ENCODE results near the gene UCK2.

UCK2 gene

DNA sequence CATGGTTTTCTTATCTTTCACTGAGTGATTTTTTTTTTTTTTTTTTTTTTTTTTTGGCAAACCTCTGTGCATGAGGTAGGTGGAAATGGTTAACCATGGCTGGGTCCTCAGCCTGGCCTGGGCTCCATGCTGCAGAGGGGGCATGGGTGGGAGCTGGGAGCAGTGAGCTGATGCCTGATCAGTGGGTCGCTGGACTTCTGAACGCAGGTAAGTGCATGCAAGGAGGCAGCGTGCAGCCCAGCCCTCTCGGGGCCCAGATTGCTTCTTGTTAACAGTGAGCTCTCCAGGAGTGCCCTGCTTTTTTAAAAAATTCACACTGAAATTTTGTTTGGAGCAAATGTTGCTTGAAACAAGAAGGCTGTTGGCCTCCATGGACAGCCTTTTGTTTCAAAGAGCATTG, 75.2 kb downstream of the UCK2 start:
- H3K9ac ChIP-seq (ENCODE audit: low read length), result no peak overlapping the region
- H2AFZ ChIP-seq (ENCODE audit: low read length), result no peak overlapping the region
- H3K27ac ChIP-seq (ENCODE audit: low read depth, low read length, poor library complexity, severe bottlenecking), result no peak overlapping the region
- no peak overlapping the region for H3K4me2 ChIP-seq (ENCODE audit: low read length)
- H3K4me1 ChIP-seq (ENCODE audit: insufficient read depth, low read length, severe bottlenecking), result no peaks in the 10 kb centered on the region
- H3K79me2 ChIP-seq (ENCODE audit: insufficient read depth, low read length), result no peaks in the 10 kb centered on the region
- peaks cover 78% of the 10 kb centered on the region for H3K36me3 ChIP-seq (ENCODE audit: insufficient read depth, low read length)
- H3K4me3 ChIP-seq (ENCODE audit: low read depth, low read length, poor library complexity, severe bottlenecking), result no peak overlapping the region
- no peaks in the 10 kb centered on the region for H3K9me2 ChIP-seq (ENCODE audit: low read depth, low read length)
- no peaks in the 10 kb centered on the region for H3K9me3 ChIP-seq (ENCODE audit: low read length)
- H3K27me3 ChIP-seq (ENCODE audit: insufficient read depth, low read length), result no peaks in the 10 kb centered on the region
- TF ChIP-seq EZH2 (IDR thresholded peaks at IDR 0.05; ENCODE audit: borderline replicate concordance, low read length), result no peak
- no peak for TF ChIP-seq CTCF (IDR thresholded peaks at IDR 0.05; ENCODE audit: low read length)
- H4K20me1 ChIP-seq (ENCODE audit: insufficient read depth, low read length), result no peaks in the 10 kb centered on the region
- H3F3A ChIP-seq (ENCODE audit: insufficient read depth, low read length), result no peaks in the 10 kb centered on the region

GRCh38 chr1:165903672-165904071, 76.3 kb downstream of the UCK2 start:
- H3K9me2 ChIP-seq (ENCODE audit: low read depth, low read length), result no peaks in the 10 kb centered on the region
- H3K4me3 ChIP-seq (ENCODE audit: low read depth, low read length, poor library complexity, severe bottlenecking), result no peak overlapping the region
- TF ChIP-seq CTCF (IDR thresholded peaks at IDR 0.05; ENCODE audit: low read length) (no peak), EZH2 (IDR thresholded peaks at IDR 0.05; ENCODE audit: borderline replicate concordance, low read length) (no peak)
- H4K20me1 ChIP-seq (ENCODE audit: insufficient read depth, low read length), result no peaks in the 10 kb centered on the region
- no peaks in the 10 kb centered on the region for H3F3A ChIP-seq (ENCODE audit: insufficient read depth, low read length)
- H3K79me2 ChIP-seq (ENCODE audit: insufficient read depth, low read length), result no peaks in the 10 kb centered on the region
- no peak overlapping the region for H3K27ac ChIP-seq (ENCODE audit: low read depth, low read length, poor library complexity, severe bottlenecking)
- H3K9ac ChIP-seq (ENCODE audit: low read length), result no peak overlapping the region
- no peak overlapping the region for H2AFZ ChIP-seq (ENCODE audit: low read length)
- H3K4me1 ChIP-seq (ENCODE audit: insufficient read depth, low read length, severe bottlenecking), result no peaks in the 10 kb centered on the region
- peaks cover 78% of the 10 kb centered on the region for H3K36me3 ChIP-seq (ENCODE audit: insufficient read depth, low read length)
- no peaks in the 10 kb centered on the region for H3K9me3 ChIP-seq (ENCODE audit: low read length)
- H3K4me2 ChIP-seq (ENCODE audit: low read length), result no peak overlapping the region
- no peaks in the 10 kb centered on the region for H3K27me3 ChIP-seq (ENCODE audit: insufficient read depth, low read length)

- Histone ChIP-seq H3K9ac (ENCODE audit: low read length) (no peak overlapping the region), H3K36me3 (ENCODE audit: insufficient read depth, low read length) (peaks cover 81% of the 10 kb centered on the region), H3K79me2 (ENCODE audit: insufficient read depth, low read length) (no peaks in the 10 kb centered on the region), H3K9me2 (ENCODE audit: low read depth, low read length) (no peaks in the 10 kb centered on the region), H3F3A (ENCODE audit: insufficient read depth, low read length) (no peaks in the 10 kb centered on the region), H3K27me3 (ENCODE audit: insufficient read depth, low read length) (no peaks in the 10 kb centered on the region), H3K4me2 (ENCODE audit: low read length) (no peak overlapping the region), H3K4me3 (ENCODE audit: low read depth, low read length, poor library complexity, severe bottlenecking) (no peak overlapping the region), H3K9me3 (ENCODE audit: low read length) (no peaks in the 10 kb centered on the region), H2AFZ (ENCODE audit: low read length) (no peak overlapping the region), H4K20me1 (ENCODE audit: insufficient read depth, low read length) (no peaks in the 10 kb centered on the region), H3K27ac (ENCODE audit: low read depth, low read length, poor library complexity, severe bottlenecking) (no peak overlapping the region), H3K4me1 (ENCODE audit: insufficient read depth, low read length, severe bottlenecking) (no peaks in the 10 kb centered on the region)
- no peak for TF ChIP-seq CTCF (IDR thresholded peaks at IDR 0.05; ENCODE audit: low read length)
These were observed 77.5 kb downstream of the UCK2 start for GRCh38 chr1:165904948-165905347.
